Lower leg skin (tissue), 4 donors: ENCODE data around the gene OR10A6. TPM values are rescaled to one million over a fixed set of nuclear protein-coding genes. Genes with fewer than 3 reads are reported as not detected.

Experiments used
- DNase-seq, 2 donors: peaks; one replicate each; pipeline ENCODE4 v3.0.0-alpha.2; 2019; ENCODE audit warnings: low spot score in 2 of 2
- H3K4me3 ChIP-seq: fragments of 200-600 bp; sonication (generic); 2 replicates; pipeline ENCODE4 v1.5.1; 2017; ENCODE audit warnings: mild to moderate bottlenecking, low read depth; ENCODE audit not compliant: poor library complexity, severe bottlenecking
- CTCF ChIP-seq, 3 donors: fragments of 450-650 bp; IDR thresholded peaks; one replicate each; pipeline ENCODE4 v1.5.1; 2016; ENCODE audit warnings: antibody characterized with exemption in 3 of 3, mild to moderate bottlenecking in 3 of 3, moderate library complexity in 2 of 3
- POLR2A ChIP-seq, 2 donors: fragments of 450-650 bp; IDR thresholded peaks; one replicate each; pipeline ENCODE4 v1.6.1; 2016 to 2017; ENCODE audit warnings: antibody characterized with exemption in 2 of 2, mild to moderate bottlenecking in 1 of 2, moderate library complexity in 1 of 2
- WGBS, 2 donors: methylation state at CpG; one replicate each; pipeline ENCODE4 v1.1.5; 2018; 5-methylcytosine and 5-hydroxymethylcytosine counted together
- intact Hi-C: fragments of 100-400 bp; cut with DNase I; formaldehyde crosslinking; loops from one replicate; pipeline ENCODE4 v1.15.0; 2023; ENCODE audit warnings: low total_unique reads
- total RNA-seq, 4 donors: library from RNA; depleted of rRNA; stranded (reverse); fragments of >200 nt; gene quantifications; one replicate each; pipeline ENCODE4 v1.1.0, GENCODE V29; 2016

The OR10A6 gene
- total RNA-seq = under 1 TPM in 3 of 4 donors, not detected in 1; 0.08 to 0.21 (median 0.17) TPM

GRCh38 chr11:7931168-7931567 lies at the start of gene OR10A6:
Gene OR10A6 (minus strand): TSS chr11:7931268. CDS start chr11:7928662, 2,606 bp downstream.
- DNase-seq = no peak
- WGBS, 2 donors = 68 to 88% methylated on average over 4 of the region's 4 CpGs
- H3K4me3 ChIP-seq = no peak within 1 kb of the TSS
- intact Hi-C loops = no loop called here
- TF ChIP-seq CTCF (IDR thresholded peaks at IDR 0.05) = no peak
- no peak for TF ChIP-seq POLR2A (IDR thresholded peaks at IDR 0.05)

GRCh38 chr11:7977232-7977917 lies 46.3 kb upstream of the OR10A6 start:
- TF ChIP-seq CTCF (IDR thresholded peaks at IDR 0.05) = no peak
- TF ChIP-seq POLR2A (IDR thresholded peaks at IDR 0.05) = no peak

GRCh38 chr11:7974668-7975067 lies 43.6 kb upstream of the OR10A6 start:
- 75 to 77% methylated on average over 2 of the region's 2 CpGs for WGBS, 2 donors
- no peak for DNase-seq
- intact Hi-C loops = no loop called here
- TF ChIP-seq CTCF (IDR thresholded peaks at IDR 0.05) = no peak
- TF ChIP-seq POLR2A (IDR thresholded peaks at IDR 0.05) = no peak
- H3K4me3 ChIP-seq = no peak overlapping the region

More at GRCh38 chr11:7977232-7977917, 46.3 kb upstream of the OR10A6 start:
- 38 to 42% methylated on average over 5 of the region's 5 CpGs for WGBS, 2 donors
- DNase-seq = no peak
- intact Hi-C loops = no loop called here
- H3K4me3 ChIP-seq = no peak overlapping the region

GRCh38 chr11:7973011-7973410 lies 41.9 kb upstream of the OR10A6 start:
- DNase-seq = no peak

GRCh38 chr11:7971846-7972245 lies 40.8 kb upstream of the OR10A6 start:
- intact Hi-C loops = no loop called here
- DNase-seq = no peak
- TF ChIP-seq POLR2A (IDR thresholded peaks at IDR 0.05) (no peak), CTCF (IDR thresholded peaks at IDR 0.05) (no peak)
- no peak overlapping the region for H3K4me3 ChIP-seq

More at GRCh38 chr11:7973011-7973410, 41.9 kb upstream of the OR10A6 start:
- intact Hi-C loops = no loop called here
- TF ChIP-seq POLR2A (IDR thresholded peaks at IDR 0.05) (no peak), CTCF (IDR thresholded peaks at IDR 0.05) (no peak)
- H3K4me3 ChIP-seq = no peak overlapping the region
- 76 to 78% methylated on average over 5 of the region's 5 CpGs for WGBS, 2 donors
